Osteocyte (in vitro differentiated cells): ENCODE measurements around the gene MSLN. TPM values are rescaled to one million over a fixed set of nuclear protein-coding genes. Genes with fewer than 3 reads are reported as not detected.
A peak's percentile ranks its signal among the peaks of the same experiment; 100 is the strongest.

Experiments
- DNase-seq: peaks from one replicate; pipeline ENCODE4 v3.0.0; 2021; ENCODE audit warnings: mixed read lengths; ENCODE audit not compliant: unreplicated experiment; ENCODE audit errors: extremely low spot score
- H3K27ac Mint-ChIP-seq: one replicate; pipeline ENCODE4 v1.8.0; 2021; ENCODE audit warnings: mild to moderate bottlenecking, mixed read lengths; ENCODE audit not compliant: unreplicated experiment
- H3K27me3 Mint-ChIP-seq: one replicate; pipeline ENCODE4 v1.8.0; 2021; ENCODE audit warnings: mixed read lengths; ENCODE audit not compliant: unreplicated experiment
- H3K36me3 Mint-ChIP-seq: one replicate; pipeline ENCODE4 v1.8.0; 2021; ENCODE audit warnings: mixed read lengths; ENCODE audit not compliant: unreplicated experiment
- H3K4me1 Mint-ChIP-seq: one replicate; pipeline ENCODE4 v1.8.0; 2021; ENCODE audit warnings: mixed read lengths; ENCODE audit not compliant: unreplicated experiment
- H3K4me3 Mint-ChIP-seq: one replicate; pipeline ENCODE4 v1.8.0; 2021; ENCODE audit warnings: mild to moderate bottlenecking, moderate library complexity, mixed read lengths; ENCODE audit not compliant: unreplicated experiment
- H3K9me3 Mint-ChIP-seq: one replicate; pipeline ENCODE4 v1.8.0; 2021; ENCODE audit warnings: mixed read lengths; ENCODE audit not compliant: unreplicated experiment
- total RNA-seq: library from RNA; stranded (reverse); gene quantifications from 2 replicates; pipeline ENCODE4 v1.2.1, GENCODE V29; 2021
- TF ChIP-seq, protein P1 (sequence below): fragments of 200-600 bp; sonication (generic); IDR thresholded peaks from 2 replicates; pipeline ENCODE4 v1.5.0; 2021; ENCODE audit warnings: antibody characterized with exemption, mild to moderate bottlenecking, moderate library complexity

MSLN gene
- total RNA-seq, 1 donor from 2014 or later = 0.19 TPM

DNA sequence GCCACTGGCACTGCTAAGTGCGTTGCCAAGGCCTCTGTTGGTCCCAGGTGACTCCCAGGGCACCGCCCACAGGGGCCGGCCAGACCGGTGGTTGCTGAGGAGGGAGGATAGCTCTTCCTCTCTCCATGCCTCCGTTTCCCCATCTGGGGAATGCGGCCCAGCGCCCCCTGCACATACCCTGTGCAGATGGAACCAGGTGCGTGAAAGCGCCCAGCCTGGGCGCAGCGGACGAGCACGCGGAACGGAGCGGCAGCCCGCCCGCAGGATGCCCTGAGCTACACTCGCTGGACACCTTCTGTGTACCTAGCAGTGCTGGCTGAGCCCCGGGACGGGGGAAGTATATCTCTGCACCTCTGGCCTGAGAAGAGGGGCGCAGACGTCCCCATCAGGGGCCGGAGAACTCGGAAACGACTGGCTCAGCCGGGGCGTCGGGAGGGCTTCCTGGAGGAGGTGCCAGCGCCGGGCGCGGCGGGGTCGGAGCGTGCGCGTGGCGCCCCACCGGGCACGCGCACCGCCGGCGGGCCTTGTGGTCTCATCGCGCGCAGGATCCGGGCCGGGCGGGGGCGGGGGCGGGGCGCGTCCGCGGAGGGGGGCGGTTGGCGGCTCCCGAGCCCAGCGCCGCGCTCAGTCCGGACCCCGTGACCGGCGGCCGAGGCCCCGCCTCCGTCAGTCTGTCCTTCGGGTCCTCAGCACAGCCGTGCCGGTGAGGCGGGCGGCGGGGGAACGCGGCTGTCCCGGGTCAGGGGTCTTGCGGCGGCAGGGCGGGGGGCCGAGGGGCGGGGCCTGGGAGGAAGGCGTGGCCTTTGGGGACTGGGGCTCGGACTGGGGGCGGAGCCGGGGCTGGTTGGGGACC, 33.9 kb upstream of the MSLN start, which contains the start of the genes CCDC78 and HAGHL:
Gene CCDC78 (minus strand): TSS at position 6 of the 853 bp plus-strand sequence. CDS start 76 bp downstream, outside the sequence.
Gene HAGHL (plus strand): TSS at position 669 of the 853 bp plus-strand sequence. CDS start 404 bp downstream, outside the sequence.
- Mint-ChIP-seq H3K4me3 (peak within 1 kb of the TSS; percentile 66), H3K27me3 (no peaks in the 10 kb centered on the region), H3K36me3 (no peaks in the 10 kb centered on the region), H3K4me1 (peaks cover 3% of the 10 kb centered on the region), H3K9me3 (no peaks in the 10 kb centered on the region), H3K27ac (no peak within 1 kb of the TSS)
- no peak for DNase-seq
- TF ChIP-seq, protein P1, sequence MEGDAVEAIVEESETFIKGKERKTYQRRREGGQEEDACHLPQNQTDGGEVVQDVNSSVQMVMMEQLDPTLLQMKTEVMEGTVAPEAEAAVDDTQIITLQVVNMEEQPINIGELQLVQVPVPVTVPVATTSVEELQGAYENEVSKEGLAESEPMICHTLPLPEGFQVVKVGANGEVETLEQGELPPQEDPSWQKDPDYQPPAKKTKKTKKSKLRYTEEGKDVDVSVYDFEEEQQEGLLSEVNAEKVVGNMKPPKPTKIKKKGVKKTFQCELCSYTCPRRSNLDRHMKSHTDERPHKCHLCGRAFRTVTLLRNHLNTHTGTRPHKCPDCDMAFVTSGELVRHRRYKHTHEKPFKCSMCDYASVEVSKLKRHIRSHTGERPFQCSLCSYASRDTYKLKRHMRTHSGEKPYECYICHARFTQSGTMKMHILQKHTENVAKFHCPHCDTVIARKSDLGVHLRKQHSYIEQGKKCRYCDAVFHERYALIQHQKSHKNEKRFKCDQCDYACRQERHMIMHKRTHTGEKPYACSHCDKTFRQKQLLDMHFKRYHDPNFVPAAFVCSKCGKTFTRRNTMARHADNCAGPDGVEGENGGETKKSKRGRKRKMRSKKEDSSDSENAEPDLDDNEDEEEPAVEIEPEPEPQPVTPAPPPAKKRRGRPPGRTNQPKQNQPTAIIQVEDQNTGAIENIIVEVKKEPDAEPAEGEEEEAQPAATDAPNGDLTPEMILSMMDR = no peak

DNA sequence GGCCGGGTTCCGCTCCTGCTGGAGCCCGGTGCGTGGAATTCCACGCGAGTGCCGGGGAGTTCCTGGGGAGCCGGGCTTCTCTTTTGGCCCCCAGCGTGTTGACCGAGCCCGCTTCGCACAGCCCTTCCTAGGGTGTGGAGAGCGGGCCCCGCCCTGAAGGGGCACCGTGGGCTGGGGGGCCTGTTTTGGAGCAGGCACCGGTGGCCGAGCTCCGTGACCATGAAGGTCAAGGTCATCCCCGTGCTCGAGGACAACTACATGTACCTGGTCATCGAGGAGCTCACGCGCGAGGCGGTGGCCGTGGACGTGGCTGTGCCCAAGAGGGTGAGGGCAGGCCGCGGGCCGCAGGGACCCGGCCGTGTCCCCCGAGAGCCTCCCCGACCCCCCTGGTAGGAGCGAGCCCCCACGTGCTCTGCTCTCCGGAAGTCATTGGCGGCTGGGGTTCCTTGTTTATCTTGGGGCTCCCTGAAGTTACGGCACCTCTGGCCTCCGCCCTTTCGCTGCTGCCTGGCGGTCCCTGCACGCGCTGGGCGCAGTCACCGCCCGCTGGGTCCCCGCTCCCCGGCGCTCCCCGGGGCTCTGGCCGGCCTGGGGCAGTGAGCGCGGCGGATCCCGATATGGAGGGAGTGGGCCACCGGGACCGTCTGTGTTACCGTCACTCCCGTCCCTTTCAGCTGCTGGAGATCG, 33.1 kb upstream of the MSLN start:
- H3K27ac Mint-ChIP-seq = no peak overlapping the region
- TF ChIP-seq, protein P1 = no peak
- peak overlapping the region; percentile 52 for H3K4me3 Mint-ChIP-seq
- H3K9me3 Mint-ChIP-seq = no peaks in the 10 kb centered on the region
- no peaks in the 10 kb centered on the region for H3K27me3 Mint-ChIP-seq
- DNase-seq = no peak
- no peaks in the 10 kb centered on the region for H3K36me3 Mint-ChIP-seq
- H3K4me1 Mint-ChIP-seq = peaks cover 3% of the 10 kb centered on the region

DNA sequence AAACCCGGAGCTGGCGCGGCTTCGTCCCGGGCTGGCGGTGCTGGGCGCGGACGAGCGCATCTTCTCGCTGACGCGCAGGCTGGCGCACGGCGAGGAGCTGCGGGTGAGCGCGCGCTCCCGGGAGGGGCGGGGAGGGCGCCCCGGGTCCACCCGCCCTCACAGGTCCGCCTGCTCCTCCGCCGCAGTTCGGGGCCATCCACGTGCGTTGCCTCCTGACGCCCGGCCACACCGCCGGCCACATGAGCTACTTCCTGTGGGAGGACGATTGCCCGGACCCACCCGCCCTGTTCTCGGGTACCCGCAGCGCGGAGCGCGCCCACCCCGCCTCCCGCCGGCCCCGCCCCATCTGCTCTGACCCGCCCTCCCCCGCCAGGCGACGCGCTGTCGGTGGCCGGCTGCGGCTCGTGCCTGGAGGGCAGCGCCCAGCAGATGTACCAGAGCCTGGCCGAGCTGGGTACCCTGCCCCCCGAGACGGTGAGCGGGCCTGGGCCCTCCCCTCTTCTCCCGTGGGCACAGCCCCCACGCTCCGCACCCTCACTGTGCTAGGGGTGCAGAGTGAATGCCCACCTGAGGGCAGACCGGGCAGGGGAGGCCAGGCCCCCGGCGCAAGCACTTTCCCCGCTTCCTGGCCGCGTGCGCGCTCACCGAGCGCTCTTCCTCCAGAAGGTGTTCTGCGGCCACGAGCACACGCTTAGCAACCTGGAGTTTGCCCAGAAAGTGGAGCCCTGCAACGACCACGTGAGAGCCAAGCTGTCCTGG, 32.2 kb upstream of the MSLN start:
- Mint-ChIP-seq H3K9me3 (no peaks in the 10 kb centered on the region), H3K4me1 (no peaks in the 10 kb centered on the region), H3K36me3 (peaks cover 2% of the 10 kb centered on the region), H3K27ac (no peak overlapping the region), H3K4me3 (peak overlapping the region; percentile 47), H3K27me3 (no peaks in the 10 kb centered on the region)
- DNase-seq = peak; percentile 84
- TF ChIP-seq, protein P1 = no peak

DNA sequence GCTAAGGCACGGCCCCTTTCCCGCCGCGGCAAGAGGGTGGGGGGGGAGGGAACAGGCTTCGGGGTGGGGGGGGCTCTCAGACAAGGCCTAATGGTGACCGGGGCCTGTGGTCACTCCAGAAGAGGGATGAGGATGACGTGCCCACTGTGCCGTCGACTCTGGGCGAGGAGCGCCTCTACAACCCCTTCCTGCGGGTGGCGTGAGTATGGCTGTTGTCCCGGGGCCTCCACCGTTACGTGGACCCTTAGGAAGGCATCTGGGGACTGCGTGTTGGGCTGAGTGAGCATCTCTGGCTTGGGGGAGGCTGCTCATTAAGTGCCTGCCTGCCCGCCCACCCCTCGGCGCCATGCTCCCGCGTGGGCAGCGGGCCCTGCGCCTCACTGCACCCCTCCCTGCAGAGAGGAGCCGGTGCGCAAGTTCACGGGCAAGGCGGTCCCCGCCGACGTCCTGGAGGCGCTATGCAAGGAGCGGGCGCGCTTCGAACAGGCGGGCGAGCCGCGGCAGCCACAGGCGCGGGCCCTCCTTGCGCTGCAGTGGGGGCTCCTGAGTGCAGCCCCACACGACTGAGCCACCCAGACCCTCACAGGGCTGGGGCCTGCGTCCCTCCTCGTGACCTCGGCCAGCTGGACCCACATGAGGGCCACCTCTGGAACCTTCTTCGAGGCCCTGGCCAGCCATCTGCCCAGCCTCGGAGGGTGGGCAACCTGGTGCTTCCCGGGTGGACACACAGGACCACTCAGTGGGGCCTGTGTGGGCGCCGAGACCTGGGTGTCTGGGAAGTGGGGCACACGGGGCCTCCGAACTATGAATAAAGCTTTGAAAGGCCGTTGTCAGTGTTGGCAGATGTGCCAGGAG, 31.4 kb upstream of the MSLN start:
- Mint-ChIP-seq H3K4me1 (no peaks in the 10 kb centered on the region), H3K36me3 (peaks cover 2% of the 10 kb centered on the region), H3K4me3 (no peak overlapping the region), H3K27ac (no peak overlapping the region), H3K27me3 (no peaks in the 10 kb centered on the region), H3K9me3 (no peaks in the 10 kb centered on the region)
- peak; percentile 84 for DNase-seq
- TF ChIP-seq, protein P1 = no peak
